ENCODE measurements around the gene GNPDA1. TPM values are rescaled to one million over a fixed set of nuclear protein-coding genes. Genes with fewer than 3 reads are reported as not detected.
A peak's percentile ranks its signal among the peaks of the same experiment; 100 is the strongest.

Gene GNPDA1
- total RNA-seq, 4 donors from 2014 or later, result 13.2 to 106 (median 56.1) TPM

GRCh38 chr5:141997358-141997960 is 15.4 kb downstream of the GNPDA1 start:
- DNase-seq, result no peak
- intact Hi-C loops (cut with DNase I; ENCODE audit: low total_unique reads), result no loop called here
- Histone ChIP-seq H3K4me1 (no peaks in the 10 kb centered on the region), H3K4me3 (no peak overlapping the region), H3K36me3 (no peaks in the 10 kb centered on the region), H3K9me3 (no peaks in the 10 kb centered on the region), H3K27me3 (no peaks in the 10 kb centered on the region), H3K27ac (no peak overlapping the region)
- TF ChIP-seq POLR2A (IDR thresholded peaks at IDR 0.05) (no peak), CTCF (IDR thresholded peaks at IDR 0.05) (no peak)

- Histone ChIP-seq H3K27me3 (no peaks in the 10 kb centered on the region), H3K27ac (no peak overlapping the region), H3K4me3 (no peak overlapping the region), H3K4me1 (no peaks in the 10 kb centered on the region), H3K9me3 (no peaks in the 10 kb centered on the region), H3K36me3 (no peaks in the 10 kb centered on the region)
- DNase-seq, result no peak
- TF ChIP-seq POLR2A (IDR thresholded peaks at IDR 0.05), result no peak
- TF ChIP-seq CTCF (IDR thresholded peaks at IDR 0.05), result no peak
- intact Hi-C loops (cut with DNase I; ENCODE audit: low total_unique reads), result no loop called here
Observed at GRCh38 chr5:141995656-141996055, 17.2 kb downstream of the GNPDA1 start.

GRCh38 chr5:141994511-141995136 is 18.2 kb downstream of the GNPDA1 start:
- no peak overlapping the region for H3K27ac ChIP-seq
- H3K27me3 ChIP-seq, result no peaks in the 10 kb centered on the region
- H3K4me3 ChIP-seq, result no peak overlapping the region
- no peak for DNase-seq
- intact Hi-C loops (cut with DNase I; ENCODE audit: low total_unique reads), result loop anchor here (5.0 kb wide), 1 partner anchor 153 kb away; no protein-coding TSS in a partner anchor
- H3K36me3 ChIP-seq, result no peaks in the 10 kb centered on the region
- H3K4me1 ChIP-seq, result no peaks in the 10 kb centered on the region
- no peak for TF ChIP-seq POLR2A (IDR thresholded peaks at IDR 0.05)
- TF ChIP-seq CTCF (IDR thresholded peaks at IDR 0.05), result no peak
- H3K9me3 ChIP-seq, result no peaks in the 10 kb centered on the region

- peak; percentile 71 to 80 (median 74) for TF ChIP-seq CTCF (IDR thresholded peaks at IDR 0.05)
- TF ChIP-seq POLR2A (IDR thresholded peaks at IDR 0.05), result no peak
- Histone ChIP-seq H3K27me3 (no peaks in the 10 kb centered on the region), H3K4me3 (no peak overlapping the region), H3K9me3 (no peaks in the 10 kb centered on the region), H3K36me3 (no peaks in the 10 kb centered on the region), H3K4me1 (no peaks in the 10 kb centered on the region), H3K27ac (no peak overlapping the region)
- peak; percentile 70 to 80 for DNase-seq
- intact Hi-C loops (cut with DNase I; ENCODE audit: low total_unique reads), result loop anchor here (5.0 kb wide), 1 partner anchor 155 kb away; no protein-coding TSS in a partner anchor
Observed at GRCh38 chr5:141992349-141992963, 20.4 kb downstream of the GNPDA1 start.

- Histone ChIP-seq H3K27ac (no peak overlapping the region), H3K4me3 (no peak overlapping the region), H3K27me3 (no peaks in the 10 kb centered on the region), H3K9me3 (no peaks in the 10 kb centered on the region), H3K36me3 (no peaks in the 10 kb centered on the region), H3K4me1 (no peaks in the 10 kb centered on the region)
- no peak for DNase-seq
- intact Hi-C loops (cut with DNase I; ENCODE audit: low total_unique reads), result loop anchor here (5.0 kb wide), 1 partner anchor 158 kb away; no protein-coding TSS in a partner anchor
- no peak for TF ChIP-seq CTCF (IDR thresholded peaks at IDR 0.05)
- no peak for TF ChIP-seq POLR2A (IDR thresholded peaks at IDR 0.05)
Observed at GRCh38 chr5:141989720-141990119, 23.1 kb downstream of the GNPDA1 start.
